H54 (cell line): ENCODE results near the gene LRRC37B.

ENCODE experiments used
- DNase-seq: peaks from one replicate; pipeline ENCODE4 v3.0.0; 2011; ENCODE audit warnings: low spot score, mixed read lengths; ENCODE audit not compliant: insufficient read length
- FAIRE-seq: peaks from 3 replicates; lab custom pipeline; 2011; peaks lifted over from hg19 to GRCh38; lab: Jason Lieb, UNC
- POLR2A ChIP-seq: IDR thresholded peaks from 2 replicates; pipeline ENCODE4 v1.6.1; 2011; ENCODE audit warnings: low read depth, mild to moderate bottlenecking, low read length

Gene LRRC37B

DNA sequence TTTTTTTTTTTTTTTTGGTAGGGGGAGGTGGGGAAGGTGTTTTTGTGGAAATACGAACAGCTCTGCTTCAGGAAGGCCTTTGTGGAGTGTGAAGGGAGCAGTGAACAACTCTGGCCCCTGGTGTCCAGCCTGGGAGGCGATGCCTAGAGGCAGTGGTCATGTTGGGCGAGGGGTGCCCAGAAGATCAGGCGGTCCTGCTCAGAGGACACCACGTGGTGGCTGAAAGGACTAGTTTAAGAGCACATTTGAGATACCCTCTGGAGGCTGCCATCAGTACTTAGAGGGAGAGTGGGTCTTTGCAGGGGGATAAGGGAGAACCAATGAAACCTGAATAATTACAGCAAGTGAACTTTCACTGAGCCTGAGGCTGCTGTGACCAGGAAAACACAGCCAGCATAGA, 95.0 kb downstream of the LRRC37B start:
- FAIRE-seq: no peak
- TF ChIP-seq POLR2A: no peak
- no peak for DNase-seq

GRCh38 chr17:32102646-32103186, 95.5 kb downstream of the LRRC37B start:
- no peak for TF ChIP-seq POLR2A
- no peak for FAIRE-seq
- no peak for DNase-seq
